HepG2 (cell line): ENCODE measurements around the gene ZFYVE26. TPM values are rescaled to one million over a fixed set of nuclear protein-coding genes. Genes with fewer than 3 reads are reported as not detected.
A peak's percentile ranks its signal among the peaks of the same experiment; 100 is the strongest.

Experiments
- BHLHE40 ChIP-seq: IDR thresholded peaks from 2 replicates; pipeline ENCODE4 v1.6.1; 2011; ENCODE audit warnings: low read length, improper control_type of control experiment
- FOSL2 ChIP-seq: sonication (generic); formaldehyde crosslinking; IDR thresholded peaks from 2 replicates; pipeline ENCODE4 v1.4.0; 2020; ENCODE audit warnings: missing genetic modification reagents
- FOXK2 ChIP-seq: fragments of 450-650 bp; IDR thresholded peaks from 2 replicates; pipeline ENCODE4 v1.6.1; 2016
- GATAD2A ChIP-seq: IDR thresholded peaks from 2 replicates; pipeline ENCODE4 v1.6.1; 2016
- HHEX ChIP-seq: IDR thresholded peaks from 2 replicates; pipeline ENCODE4 v1.6.1; 2016; ENCODE audit warnings: control low read depth
- MED8 ChIP-seq: sonication (generic); formaldehyde crosslinking; IDR thresholded peaks from 2 replicates; pipeline ENCODE4 v1.8.1; 2023; ENCODE audit warnings: mild to moderate bottlenecking, missing genetic modification reagents; ENCODE audit not compliant: insufficient replicate concordance
- PLRG1 ChIP-seq: fragments of 450-650 bp; conservative IDR thresholded peaks from 2 replicates; pipeline ENCODE4 v1.6.1; 2016
- RBM22 ChIP-seq: fragments of 200-400 bp; formaldehyde crosslinking; optimal IDR thresholded peaks from 2 replicates; pipeline ENCODE3; 2017; ENCODE audit warnings: mild to moderate bottlenecking, low read length, moderate library complexity
- SIN3B ChIP-seq: fragments of 150-350 bp; IDR thresholded peaks from 2 replicates; pipeline ENCODE4 v1.6.1; 2014; ENCODE audit warnings: low read length
- SKI ChIP-seq: fragments of 450-650 bp; IDR thresholded peaks from one replicate; pipeline ENCODE4 v1.6.1; 2018; ENCODE audit warnings: mild to moderate bottlenecking; ENCODE audit not compliant: partially characterized antibody
- TBL1XR1 ChIP-seq: fragments of 150-350 bp; IDR thresholded peaks from 2 replicates; pipeline ENCODE4 v1.6.1; 2014; ENCODE audit warnings: borderline replicate concordance, low read length; ENCODE audit not compliant: partially characterized antibody
- TBP ChIP-seq: sonication (generic); formaldehyde crosslinking; IDR thresholded peaks from 2 replicates; pipeline ENCODE4 v1.5.0; 2020; ENCODE audit warnings: missing genetic modification reagents
- ZBTB26 ChIP-seq: IDR thresholded peaks from 2 replicates; pipeline ENCODE4 v1.6.1; 2016; ENCODE audit warnings: missing compliant biosample characterization, missing genetic modification reagents, borderline replicate concordance
- ZEB1 ChIP-seq: IDR thresholded peaks from 2 replicates; pipeline ENCODE4 v1.6.1; 2012; ENCODE audit warnings: mild to moderate bottlenecking, low read depth, inconsistent platforms; ENCODE audit not compliant: insufficient replicate concordance
- ZMYM4 ChIP-seq: sonication (generic); formaldehyde crosslinking; IDR thresholded peaks from 2 replicates; pipeline ENCODE4 v1.8.1; 2023; ENCODE audit warnings: mild to moderate bottlenecking, missing genetic modification reagents
- ZNF24 ChIP-seq: fragments of 450-650 bp; IDR thresholded peaks from 2 replicates; pipeline ENCODE4 v1.6.1; 2017; ENCODE audit warnings: antibody characterized with exemption, mild to moderate bottlenecking
- ZNF292 ChIP-seq: sonication (generic); formaldehyde crosslinking; IDR thresholded peaks from 2 replicates; pipeline ENCODE4 v1.8.1; 2022; ENCODE audit warnings: mild to moderate bottlenecking, low read depth, missing genetic modification reagents, borderline replicate concordance
- ZNF34 ChIP-seq: sonication (generic); formaldehyde crosslinking; IDR thresholded peaks from 2 replicates; pipeline ENCODE4 v1.4.0; 2020; ENCODE audit warnings: mild to moderate bottlenecking, missing genetic modification reagents, borderline replicate concordance
- ZNF503 ChIP-seq: sonication (generic); formaldehyde crosslinking; IDR thresholded peaks from 2 replicates; pipeline ENCODE4 v1.4.0; 2020; ENCODE audit warnings: missing genetic modification reagents
- ZNF510 ChIP-seq: sonication (generic); formaldehyde crosslinking; IDR thresholded peaks from 2 replicates; pipeline ENCODE4 v1.4.0; 2020; ENCODE audit warnings: low read depth, mild to moderate bottlenecking, missing genetic modification reagents
- ZNF563 ChIP-seq: sonication (generic); formaldehyde crosslinking; IDR thresholded peaks from 2 replicates; pipeline ENCODE4 v1.8.0; 2022; ENCODE audit warnings: mild to moderate bottlenecking, moderate library complexity, missing genetic modification reagents
- ZNF772 ChIP-seq: sonication (generic); formaldehyde crosslinking; IDR thresholded peaks from 2 replicates; pipeline ENCODE4 v1.5.0; 2020; ENCODE audit warnings: mild to moderate bottlenecking, missing genetic modification reagents
- ZNF878 ChIP-seq: sonication (generic); formaldehyde crosslinking; IDR thresholded peaks from 2 replicates; pipeline ENCODE4 v1.8.1; 2023; ENCODE audit warnings: mild to moderate bottlenecking, missing genetic modification reagents, moderate library complexity
- ZSCAN22 ChIP-seq: sonication (generic); formaldehyde crosslinking; IDR thresholded peaks from 2 replicates; pipeline ENCODE4 v1.4.0; 2020; ENCODE audit warnings: mild to moderate bottlenecking, missing genetic modification reagents
- polyA plus RNA-seq, 8 experiments: library from polyadenylated mRNA; depleted of rRNA in 3 of 8; stranded (reverse) in 7 of 8; unstranded in 1 of 8; fragments of >200 nt; fragmentation: Illumina TruSeq in 4 of 8; extraction: Trizol in 4 of 8; gene quantifications; 2 replicates each; pipeline versions ENCODE4 v1.2.1 to v1.2.3, GENCODE V29; 2011 to 2016; ENCODE audit warnings: low read depth in 4 of 8, missing spikeins in 1 of 8, mixed read lengths in 1 of 8; ENCODE audit not compliant: insufficient read depth in 1 of 8
- total RNA-seq, 5 experiments: library from RNA; depleted of rRNA; stranded (reverse); fragments of >200 nt; fragmentation: Illumina TruSeq; extraction: Trizol; gene quantifications; 2 replicates each; pipeline ENCODE4 v1.2.3, GENCODE V29; 2016; ENCODE audit warnings: low read depth in 1 of 5
- TF ChIP-seq, protein P1 (sequence below): sonication (generic); formaldehyde crosslinking; IDR thresholded peaks from 2 replicates; pipeline ENCODE4 v1.4.0; 2020; ENCODE audit warnings: missing genetic modification reagents
- TF ChIP-seq, protein P2 (sequence below): IDR thresholded peaks from 2 replicates; pipeline ENCODE4 v1.6.1; 2016; ENCODE audit warnings: control low read depth

ZFYVE26 gene
- total and polyA plus RNA-seq, 2 of the 13 experiments (the other 11 are each of a cell fraction or from before 2014, with no cell fraction given): 13.6 to 16.4 TPM

- TF ChIP-seq, protein P1, sequence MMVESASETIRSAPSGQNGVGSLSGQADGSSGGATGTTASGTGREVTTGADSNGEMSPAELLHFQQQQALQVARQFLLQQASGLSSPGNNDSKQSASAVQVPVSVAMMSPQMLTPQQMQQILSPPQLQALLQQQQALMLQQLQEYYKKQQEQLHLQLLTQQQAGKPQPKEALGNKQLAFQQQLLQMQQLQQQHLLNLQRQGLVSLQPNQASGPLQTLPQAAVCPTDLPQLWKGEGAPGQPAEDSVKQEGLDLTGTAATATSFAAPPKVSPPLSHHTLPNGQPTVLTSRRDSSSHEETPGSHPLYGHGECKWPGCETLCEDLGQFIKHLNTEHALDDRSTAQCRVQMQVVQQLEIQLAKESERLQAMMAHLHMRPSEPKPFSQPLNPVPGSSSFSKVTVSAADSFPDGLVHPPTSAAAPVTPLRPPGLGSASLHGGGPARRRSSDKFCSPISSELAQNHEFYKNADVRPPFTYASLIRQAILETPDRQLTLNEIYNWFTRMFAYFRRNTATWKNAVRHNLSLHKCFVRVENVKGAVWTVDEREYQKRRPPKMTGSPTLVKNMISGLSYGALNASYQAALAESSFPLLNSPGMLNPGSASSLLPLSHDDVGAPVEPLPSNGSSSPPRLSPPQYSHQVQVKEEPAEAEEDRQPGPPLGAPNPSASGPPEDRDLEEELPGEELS (CRISPR knock-in tag): peak; percentile 79; the same call in 1 of the 2 replicates
- TF ChIP-seq ZBTB26 (CRISPR knock-in tag) (0 out of 2 replicates have a peak, but pooled peaks have one; percentile 39), ZNF510 (CRISPR knock-in tag) (0 out of 2 replicates have a peak, but pooled peaks have one; percentile 43), MED8 (CRISPR knock-in tag) (no peak), SKI (no peak), ZNF772 (peak; percentile 71), RBM22 (no peak), ZNF24 (no peak), ZNF34 (CRISPR knock-in tag) (no peak), ZNF563 (CRISPR knock-in tag) (no peak), ZSCAN22 (no peak), GATAD2A (peak; percentile 55; the same call in 1 of the 2 replicates), ZNF878 (CRISPR knock-in tag) (no peak), SIN3B (no peak), ZMYM4 (CRISPR knock-in tag) (peak; percentile 79), ZNF292 (CRISPR knock-in tag) (peak; percentile 97), TBL1XR1 (no peak), ZNF503 (CRISPR knock-in tag) (no peak), FOSL2 (CRISPR knock-in tag) (peak; percentile 52), HHEX (CRISPR knock-in tag) (no peak), PLRG1 (no peak), TBP (CRISPR knock-in tag) (no peak), FOXK2 (no peak), ZEB1 (peak; percentile 25), BHLHE40 (no peak)
- TF ChIP-seq, protein P2, sequence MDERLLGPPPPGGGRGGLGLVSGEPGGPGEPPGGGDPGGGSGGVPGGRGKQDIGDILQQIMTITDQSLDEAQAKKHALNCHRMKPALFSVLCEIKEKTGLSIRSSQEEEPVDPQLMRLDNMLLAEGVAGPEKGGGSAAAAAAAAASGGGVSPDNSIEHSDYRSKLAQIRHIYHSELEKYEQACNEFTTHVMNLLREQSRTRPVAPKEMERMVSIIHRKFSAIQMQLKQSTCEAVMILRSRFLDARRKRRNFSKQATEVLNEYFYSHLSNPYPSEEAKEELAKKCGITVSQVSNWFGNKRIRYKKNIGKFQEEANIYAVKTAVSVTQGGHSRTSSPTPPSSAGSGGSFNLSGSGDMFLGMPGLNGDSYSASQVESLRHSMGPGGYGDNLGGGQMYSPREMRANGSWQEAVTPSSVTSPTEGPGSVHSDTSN: no peak
Observed at GRCh38 chr14:67729072-67729885, 87.1 kb downstream of the ZFYVE26 start (continued).
